Stimulated activated CD8-positive, alpha-beta memory T cell treated with anti-CD3 and anti-CD28 coated beads, Interleukin-2, amount 100 ng/mL, for 1 hour (primary cell): ENCODE results near the gene FOS.
"Not testable (repeated sequence)": the region's sequence is repeated elsewhere in the genome, so short reads cannot be mapped to it uniquely, and the experiment has no call there.

Experiments
- DNase-seq, 2 donors: peaks; one replicate each; pipeline ENCODE4 v3.0.0-alpha.2; 2020; ENCODE audit warnings: low read depth in 2 of 2

FOS gene

DNA sequence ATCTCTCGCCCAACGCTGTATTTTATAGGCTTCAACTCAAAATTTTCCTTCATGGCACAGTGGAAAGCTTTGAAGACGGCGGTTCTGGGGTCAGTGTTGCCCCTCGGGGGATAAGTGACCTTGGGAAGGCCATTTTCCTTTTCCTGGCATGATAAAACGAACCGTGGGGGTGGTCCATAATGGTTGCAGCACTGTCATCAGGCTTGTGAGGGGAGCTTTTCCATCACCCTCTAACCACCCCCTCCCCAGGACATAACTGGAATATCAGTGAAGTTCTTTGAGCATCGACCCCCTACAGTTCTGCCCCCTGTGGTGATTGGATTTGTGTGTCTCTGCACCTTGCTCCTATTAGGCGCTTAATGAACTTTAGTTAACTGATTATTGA, 16.0 kb downstream of the FOS start:
- DNase-seq: no peak

DNA sequence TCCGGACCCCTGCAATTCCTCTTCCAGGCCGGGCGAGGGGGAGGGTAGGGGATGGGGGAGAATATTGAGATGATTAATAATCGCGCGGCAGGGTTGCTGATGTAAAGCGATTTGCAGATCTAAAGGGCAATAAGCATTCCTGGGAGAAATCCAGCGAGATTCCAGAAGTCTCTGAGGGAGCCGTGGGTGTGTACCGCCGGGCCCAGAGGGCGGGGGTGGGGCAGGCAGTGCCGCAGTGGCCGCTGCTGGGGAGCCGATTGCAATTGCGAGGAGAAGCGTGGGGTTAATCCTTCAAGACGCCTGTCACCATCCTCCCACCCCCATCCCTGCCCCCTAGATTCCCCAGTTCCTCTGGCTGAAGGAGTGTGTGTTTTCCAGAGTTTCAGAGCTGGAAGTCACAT, 16.4 kb downstream of the FOS start:
- no peak for DNase-seq

DNA sequence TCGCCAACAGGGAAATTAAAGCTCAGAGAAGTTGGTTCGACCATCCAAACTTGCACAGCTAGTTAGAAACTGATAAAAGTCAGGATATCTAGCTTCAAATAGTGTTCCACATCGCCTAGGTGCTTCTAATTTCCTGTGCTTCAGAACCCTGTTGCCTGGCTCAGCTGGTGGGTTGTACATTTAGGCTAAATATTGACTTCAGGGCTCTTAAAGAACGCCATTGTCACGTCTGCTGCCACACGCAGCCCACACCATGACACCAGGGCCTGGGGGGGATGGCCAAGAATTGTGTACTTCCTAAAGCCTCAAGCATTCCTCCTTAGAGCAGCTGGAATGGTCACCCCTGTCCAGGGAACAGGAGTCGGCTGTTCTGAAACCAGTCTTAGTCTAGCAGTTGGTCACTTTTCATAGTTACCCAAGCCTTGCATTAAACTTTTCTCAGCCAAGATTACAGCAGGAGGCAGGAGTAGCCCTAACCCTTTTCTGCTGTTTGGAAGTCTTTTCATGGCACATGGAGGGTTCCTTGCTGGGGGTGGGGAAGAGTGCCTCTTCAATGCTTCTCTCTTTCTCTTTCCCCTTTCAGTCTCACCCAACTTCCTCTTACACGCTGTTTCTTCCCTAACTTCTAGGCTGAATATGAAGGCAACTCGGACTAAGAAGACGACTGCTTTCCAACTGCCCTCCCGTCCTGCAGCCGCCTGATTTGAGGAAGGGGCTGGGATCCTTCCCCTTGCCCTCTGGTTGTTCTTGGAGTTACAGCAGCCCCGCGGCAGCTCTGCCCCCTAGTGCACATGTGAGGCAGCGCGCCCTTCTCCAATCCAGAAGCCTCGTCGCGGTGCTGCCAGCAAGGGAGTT, 17.1 kb downstream of the FOS start:
- peak in 1 of 2 donors; percentile 64 for DNase-seq

GRCh38 chr14:75297411-75298040, 18.9 kb downstream of the FOS start:
- DNase-seq: no peak

DNA sequence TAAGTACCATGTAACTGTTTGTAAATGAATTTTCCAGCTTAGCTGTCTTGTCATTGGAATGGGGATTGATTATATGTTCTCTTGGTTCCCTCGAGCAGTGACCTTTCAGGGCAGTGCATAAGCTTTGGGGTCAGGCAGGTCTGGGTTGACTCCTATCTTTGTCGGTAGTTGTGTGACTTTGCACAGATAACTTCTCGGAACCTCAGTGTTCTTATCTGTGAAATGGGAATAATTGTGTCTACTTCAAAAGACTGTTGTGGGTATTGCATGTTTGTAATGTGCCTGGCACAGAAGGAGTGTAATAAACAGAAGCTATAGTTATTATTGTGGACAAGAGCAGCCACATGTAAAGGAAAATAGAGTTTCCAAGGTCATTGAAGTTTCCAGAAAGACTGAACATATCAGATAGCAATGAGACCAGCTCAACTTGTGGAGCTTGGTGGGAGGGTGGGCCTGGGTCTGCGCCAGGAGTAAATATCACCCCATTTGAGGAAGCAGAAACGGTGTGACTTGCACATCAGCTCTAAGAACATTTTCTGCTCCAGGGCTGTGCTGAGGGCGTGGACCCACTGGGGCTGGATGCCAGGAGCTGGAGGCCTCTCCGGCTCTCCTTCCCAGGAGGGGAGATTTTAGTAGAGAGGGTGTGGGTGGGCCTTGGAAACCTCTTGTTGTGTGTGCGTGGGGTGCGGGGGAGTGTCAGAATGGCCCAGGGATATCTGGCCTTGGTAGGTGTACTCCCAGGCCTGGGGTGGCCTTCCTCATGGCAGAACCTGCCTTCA, 19.7 kb downstream of the FOS start:
- no peak for DNase-seq

DNA sequence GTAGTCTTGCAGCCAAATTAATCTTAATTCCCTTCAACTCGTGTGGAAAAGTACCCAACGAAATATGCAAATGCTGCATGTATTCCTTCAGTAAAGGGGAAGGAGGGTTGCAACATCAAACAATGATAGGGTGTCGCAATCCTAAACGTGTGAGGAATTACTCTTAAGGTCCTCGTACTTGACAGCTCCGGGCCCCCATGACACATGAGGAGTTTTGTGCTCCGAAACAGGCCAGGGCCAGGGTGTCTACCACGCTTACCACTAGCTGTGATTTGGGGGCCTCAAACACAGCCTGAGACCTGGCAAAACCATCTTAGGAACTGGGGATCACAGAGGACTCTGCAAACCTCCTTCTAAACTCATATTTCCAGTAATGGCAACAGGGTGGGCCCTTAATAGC, 20.4 kb downstream of the FOS start:
- DNase-seq: no peak

- no peak for DNase-seq
Measured at GRCh38 chr14:75299576-75299975, 20.9 kb downstream of the FOS start.

- DNase-seq: no peak
Measured at GRCh38 chr14:75301666-75302325, 23.2 kb downstream of the FOS start.

DNA sequence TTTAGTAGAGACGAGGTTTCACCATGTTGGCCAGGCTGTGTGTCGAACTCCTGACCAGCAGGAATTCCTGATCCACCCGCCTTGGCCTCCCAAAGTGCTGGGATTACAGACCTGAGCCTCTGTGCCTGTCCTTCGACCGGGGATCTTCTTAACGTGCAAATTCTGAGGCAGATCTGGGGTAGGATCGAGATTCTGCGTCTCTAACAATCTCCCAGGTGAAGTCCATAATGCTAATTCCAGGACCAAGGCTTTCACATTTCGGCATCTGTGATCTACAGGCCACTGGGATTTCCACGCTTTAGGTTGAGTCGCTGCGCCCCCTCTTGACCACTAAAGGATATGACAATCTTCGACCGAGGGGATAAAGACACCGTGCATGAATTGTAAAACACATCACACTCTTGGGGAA, 24.8 kb downstream of the FOS start:
- no peak for DNase-seq

GRCh38 chr14:75306410-75306809, 27.8 kb downstream of the FOS start:
- not testable (repeated sequence) for DNase-seq

GRCh38 chr14:75306927-75307699, 28.5 kb downstream of the FOS start:
- DNase-seq: no peak

DNA sequence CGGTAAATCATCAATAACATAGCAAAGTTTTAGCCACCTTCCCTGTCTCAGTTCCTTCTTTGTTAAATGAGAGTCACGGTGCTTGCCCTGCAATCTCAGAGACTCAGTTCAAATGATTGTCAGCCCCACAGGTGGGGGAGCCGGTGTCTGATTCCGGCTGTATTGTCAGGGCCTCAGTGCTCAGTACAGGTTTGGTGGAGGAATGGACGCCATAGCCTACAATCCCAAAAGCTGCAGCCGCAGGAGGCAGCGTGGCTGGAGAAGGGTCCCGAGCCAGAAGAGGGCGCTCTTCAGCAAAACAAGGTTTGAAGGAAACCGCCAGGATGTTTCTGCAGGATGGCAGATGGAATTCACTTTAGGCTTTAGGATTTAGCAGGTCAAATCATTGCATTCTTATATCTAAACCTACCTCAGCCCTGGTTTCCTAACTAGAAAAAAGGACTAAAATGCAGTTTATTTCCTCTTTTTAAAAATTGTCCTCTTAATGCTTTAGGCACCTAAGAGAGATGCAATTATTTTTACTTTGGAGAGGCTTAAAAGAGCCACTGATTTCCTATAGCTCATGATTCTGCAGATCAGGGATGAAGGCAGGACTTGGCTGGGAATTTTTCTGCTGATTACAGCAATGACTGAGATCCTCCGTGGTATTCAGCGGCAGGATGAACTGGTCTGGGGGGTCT, 29.2 kb downstream of the FOS start:
- DNase-seq: peak; percentile 44 to 52

DNA sequence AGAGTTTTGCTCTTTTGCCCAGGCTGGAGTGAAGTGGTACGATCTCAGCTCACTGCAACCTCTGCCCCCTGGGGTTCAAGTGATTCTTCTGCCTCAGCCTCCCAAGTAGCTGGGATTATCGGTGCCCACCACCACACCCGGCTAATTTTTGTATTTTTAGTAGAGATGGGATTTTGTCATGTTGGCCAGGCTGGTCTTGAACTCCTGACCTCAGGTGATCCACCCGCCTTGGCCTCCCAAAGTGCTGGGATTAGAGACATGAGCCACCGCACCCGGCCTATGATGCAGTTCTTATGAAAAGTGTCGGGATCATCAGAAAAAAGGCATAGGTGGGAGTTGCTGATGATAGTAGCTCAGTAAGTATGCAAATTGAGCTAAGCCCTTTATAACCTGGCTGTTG, 30.4 kb downstream of the FOS start:
- DNase-seq: not testable (repeated sequence)

DNA sequence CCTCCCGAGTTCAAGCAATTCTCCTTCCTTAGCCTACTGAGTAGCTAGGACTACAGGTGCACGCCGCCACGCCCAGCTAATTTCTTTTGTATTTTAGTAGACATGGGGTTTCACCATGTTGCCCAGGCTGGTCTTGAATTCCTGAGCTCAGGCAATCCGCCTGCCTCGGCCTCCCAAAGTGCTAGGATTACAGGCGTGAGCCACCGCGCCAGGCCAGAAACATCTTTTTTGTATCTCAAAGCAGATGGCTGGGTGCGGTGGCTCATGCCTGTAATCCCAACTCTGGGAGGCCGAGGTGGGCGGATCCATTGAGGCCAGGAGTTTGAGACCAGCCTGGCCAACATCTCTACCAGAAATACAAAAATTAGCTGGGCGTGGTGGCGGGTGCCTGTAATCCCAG, 30.9 kb downstream of the FOS start:
- not testable (repeated sequence) for DNase-seq

DNA sequence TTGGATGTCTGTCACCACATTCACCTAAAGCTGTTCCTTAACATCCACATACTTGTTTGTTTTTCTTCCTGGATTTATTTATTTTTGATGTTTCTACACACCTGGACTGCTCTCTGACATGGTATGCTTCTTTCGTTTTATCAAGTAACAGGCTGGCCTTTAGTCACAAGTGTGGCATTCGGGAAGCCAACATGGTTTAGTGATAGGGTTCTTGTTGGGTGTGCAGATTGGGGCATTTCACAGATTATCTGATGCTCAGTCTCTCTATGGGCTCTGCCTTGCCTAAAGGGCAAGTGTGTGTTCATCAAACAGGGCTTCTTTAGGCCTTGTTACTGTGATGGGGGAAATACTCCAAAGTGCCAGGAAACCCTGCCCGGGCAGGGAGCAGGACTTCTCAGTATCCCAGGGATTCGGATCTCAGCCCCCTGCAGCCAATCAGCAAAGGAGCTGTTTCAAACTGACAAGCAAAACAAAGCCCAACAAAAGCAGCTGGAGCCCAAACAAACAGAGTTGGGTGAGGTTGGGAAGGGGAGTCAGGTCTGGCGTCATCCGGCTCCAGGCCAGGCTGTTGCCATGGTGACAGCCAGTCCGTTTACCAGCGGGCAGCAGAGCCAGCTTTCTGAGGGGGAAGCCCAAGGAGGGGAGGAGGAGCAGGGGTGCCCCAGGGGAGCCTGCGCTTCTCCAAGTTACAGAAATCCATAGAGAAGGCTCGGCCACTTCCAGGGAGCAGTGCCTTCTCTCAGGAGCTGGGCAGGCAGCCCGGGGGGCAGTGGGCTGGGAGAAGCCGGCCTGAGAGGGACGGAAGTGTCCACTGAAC, 31.9 kb downstream of the FOS start:
- DNase-seq: no peak

DNA sequence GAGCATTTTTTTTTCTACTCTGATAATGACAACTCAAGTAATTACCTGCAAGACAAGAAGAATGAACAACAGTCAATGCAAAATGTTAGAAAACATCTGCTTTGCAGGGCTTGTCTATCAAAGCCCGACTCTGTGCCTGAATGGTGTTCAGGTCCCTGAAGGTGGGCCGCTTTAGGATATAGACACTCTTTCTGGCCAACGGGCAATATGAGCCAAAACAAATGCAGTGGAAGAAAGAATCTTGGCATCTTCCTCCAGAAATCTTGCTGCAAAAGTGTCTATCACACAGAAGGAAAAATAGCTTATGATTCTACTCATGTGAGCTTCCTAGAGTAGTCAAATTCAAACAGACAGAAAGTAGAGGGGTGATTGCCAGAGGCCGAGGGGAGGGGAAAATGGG, 32.7 kb downstream of the FOS start:
- DNase-seq: no peak

DNA sequence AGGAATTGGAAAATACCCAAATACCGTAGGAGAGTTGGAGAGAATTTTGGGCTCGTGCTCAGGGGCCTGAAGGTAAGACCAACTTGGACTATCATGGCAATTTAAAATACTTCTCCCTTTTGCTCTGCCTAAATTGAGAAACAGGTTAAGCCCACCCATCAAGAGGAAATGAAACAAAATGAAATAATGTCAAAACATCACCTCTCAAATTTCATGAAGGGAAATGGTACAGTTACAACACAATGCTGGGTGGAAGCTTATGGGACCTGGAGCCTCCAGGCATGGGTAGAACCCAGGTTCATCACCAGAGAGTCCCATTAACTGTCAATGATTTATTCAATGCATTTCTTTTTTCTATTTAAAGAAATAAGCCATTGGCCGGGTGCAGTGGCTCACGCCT, 33.7 kb downstream of the FOS start:
- no peak for DNase-seq

- DNase-seq: no peak
Measured at GRCh38 chr14:75313294-75313693, 34.7 kb downstream of the FOS start.

GRCh38 chr14:75315144-75315543, 36.5 kb downstream of the FOS start:
- DNase-seq: no peak

DNA sequence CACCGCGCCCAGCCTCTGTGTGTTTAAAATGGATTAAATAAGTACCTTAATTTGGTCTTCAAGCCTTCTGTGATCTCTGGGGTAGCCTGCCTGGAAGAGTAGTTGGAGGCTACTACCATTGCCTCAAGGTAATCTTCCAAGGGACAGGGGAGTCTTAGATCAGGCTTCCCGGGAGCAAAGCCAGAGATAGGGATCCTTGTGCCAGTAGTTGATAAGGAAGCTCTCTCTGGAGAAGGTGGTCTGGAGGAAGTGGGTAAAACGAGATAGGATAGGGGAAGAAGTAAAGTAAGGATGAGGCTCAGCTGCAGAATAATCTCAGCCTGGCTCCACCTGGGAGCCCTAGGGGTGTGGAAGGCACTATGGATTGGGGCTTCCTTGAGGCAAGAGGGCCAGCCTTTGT, 38.5 kb downstream of the FOS start:
- no peak for DNase-seq
